RPMI8226 (cell line): ENCODE data around the gene GPAT3.

Source experiments
- DNase-seq: peaks from one replicate; pipeline ENCODE4 v3.0.0-alpha.2; 2015

The GPAT3 gene

GRCh38 chr4:83651846-83652245, 115.9 kb downstream of the GPAT3 start:
- no peak for DNase-seq
